H9 (cell line): Measurements from ENCODE around the gene ZNF184. TPM values are rescaled to one million over a fixed set of nuclear protein-coding genes. Genes with fewer than 3 reads are reported as not detected.

ENCODE experiments used
- DNase-seq: peaks from one replicate; pipeline ENCODE4 v3.0.0-alpha.2; 2017
- H2AFZ ChIP-seq: one replicate; pipeline ENCODE4 v1.6.1; 2013; ENCODE audit warnings: mild to moderate bottlenecking, low read length, control low read depth, moderate library complexity
- H2AK5ac ChIP-seq: 2 replicates; pipeline ENCODE4 v1.6.1; 2013; ENCODE audit warnings: low read length, control low read depth, mixed read lengths; ENCODE audit not compliant: insufficient read length
- H2BK120ac ChIP-seq: one replicate; pipeline ENCODE4 v1.6.1; 2013; ENCODE audit warnings: low read depth, mild to moderate bottlenecking, low read length, control low read depth, inconsistent platforms; ENCODE audit not compliant: poor library complexity, severe bottlenecking
- H2BK12ac ChIP-seq: 2 replicates; pipeline ENCODE4 v1.6.1; 2013; ENCODE audit warnings: low read length, control low read depth, mixed read lengths, low read depth; ENCODE audit not compliant: insufficient read length
- H2BK15ac ChIP-seq: 2 replicates; pipeline ENCODE4 v1.6.1; 2013; ENCODE audit warnings: low read depth, low read length, control low read depth
- H2BK20ac ChIP-seq: one replicate; pipeline ENCODE4 v1.6.1; 2013; ENCODE audit warnings: low read depth, mild to moderate bottlenecking, low read length, control low read depth, inconsistent platforms; ENCODE audit not compliant: poor library complexity, severe bottlenecking
- H2BK5ac ChIP-seq: 2 replicates; pipeline ENCODE4 v1.6.1; 2013; ENCODE audit warnings: low read length, control low read depth, mixed read lengths; ENCODE audit not compliant: insufficient read length
- H3K14ac ChIP-seq: 2 replicates; pipeline ENCODE4 v1.6.1; 2013; ENCODE audit warnings: low read length, control low read depth; ENCODE audit not compliant: insufficient read depth
- H3K18ac ChIP-seq: 2 replicates; pipeline ENCODE4 v1.6.1; 2013; ENCODE audit warnings: low read depth, mild to moderate bottlenecking, mixed read lengths, low read length, control low read depth; ENCODE audit not compliant: insufficient read length
- H3K23ac ChIP-seq: 2 replicates; pipeline ENCODE4 v1.6.1; 2013; ENCODE audit warnings: low read length, control low read depth, mixed read lengths, low read depth; ENCODE audit not compliant: insufficient read length
- H3K23me2 ChIP-seq: 2 replicates; pipeline ENCODE4 v1.6.1; 2013; ENCODE audit warnings: low read depth, mild to moderate bottlenecking, mixed read lengths, low read length, control low read depth; ENCODE audit not compliant: insufficient read length, poor library complexity, severe bottlenecking
- H3K27ac ChIP-seq: 2 replicates; pipeline ENCODE4 v1.5.1; 2013; ENCODE audit warnings: low read length, control low read depth, mixed read lengths, low read depth; ENCODE audit not compliant: insufficient read length
- H3K27me3 ChIP-seq: 2 replicates; pipeline ENCODE4 v1.6.1; 2013; ENCODE audit warnings: low read length, control low read depth, inconsistent platforms; ENCODE audit not compliant: insufficient read depth
- H3K4ac ChIP-seq: 2 replicates; pipeline ENCODE4 v1.6.1; 2013; ENCODE audit warnings: low read depth, mild to moderate bottlenecking, control low read depth, inconsistent platforms, low read length, moderate library complexity
- H3K4me1 ChIP-seq: 2 replicates; pipeline ENCODE4 v1.6.1; 2013; ENCODE audit warnings: low read length, control low read depth, inconsistent platforms; ENCODE audit not compliant: insufficient read depth
- H3K4me2 ChIP-seq: 2 replicates; pipeline ENCODE4 v1.6.1; 2013; ENCODE audit warnings: low read length, control low read depth, mixed read lengths; ENCODE audit not compliant: insufficient read length, insufficient read depth
- H3K56ac ChIP-seq: 2 replicates; pipeline ENCODE4 v1.6.1; 2013; ENCODE audit warnings: low read depth, mild to moderate bottlenecking, mixed read lengths, low read length, control low read depth; ENCODE audit not compliant: insufficient read length
- H3K79me1 ChIP-seq: 2 replicates; pipeline ENCODE4 v1.6.1; 2013; ENCODE audit warnings: low read depth, mild to moderate bottlenecking, moderate library complexity, low read length, control low read depth, inconsistent platforms; ENCODE audit not compliant: insufficient read depth, poor library complexity, severe bottlenecking
- H3K79me2 ChIP-seq: 2 replicates; pipeline ENCODE4 v1.6.1; 2013; ENCODE audit warnings: low read length, control low read depth, inconsistent platforms; ENCODE audit not compliant: insufficient read depth
- H3K9ac ChIP-seq: 2 replicates; pipeline ENCODE4 v1.6.1; 2013; ENCODE audit warnings: low read length, control low read depth, mixed read lengths; ENCODE audit not compliant: insufficient read length; ENCODE audit errors: extremely low read depth
- H3K9me3 ChIP-seq: one replicate; pipeline ENCODE4 v1.6.1; 2013; ENCODE audit warnings: low read depth, low read length, inconsistent platforms; ENCODE audit not compliant: control insufficient read depth
- H3T11ph ChIP-seq: one replicate; pipeline ENCODE4 v1.6.1; 2013; ENCODE audit warnings: mild to moderate bottlenecking, low read length, control low read depth, inconsistent platforms
- H4K20me1 ChIP-seq: one replicate; pipeline ENCODE4 v1.6.1; 2013; ENCODE audit not compliant: control insufficient read depth, insufficient read length, insufficient read depth
- H4K5ac ChIP-seq: 2 replicates; pipeline ENCODE4 v1.6.1; 2013; ENCODE audit warnings: low read depth, mild to moderate bottlenecking, mixed read lengths, low read length, control low read depth; ENCODE audit not compliant: insufficient read length
- H4K8ac ChIP-seq: replicated peaks from 2 replicates; pipeline ENCODE4 v1.6.1; 2013; ENCODE audit warnings: low read length, control low read depth, mixed read lengths, low read depth; ENCODE audit not compliant: insufficient read length
- H4K91ac ChIP-seq: 2 replicates; pipeline ENCODE4 v1.6.1; 2013; ENCODE audit warnings: low read depth, mild to moderate bottlenecking, moderate library complexity, mixed read lengths, low read length, control low read depth; ENCODE audit not compliant: insufficient read length
- H3K27ac Mint-ChIP-seq, 3 experiments: 2 replicates in 2 of 3; 3 replicates in 1 of 3; pipeline ENCODE4 v1.8.0; 2020 to 2021; ENCODE audit warnings: mixed read lengths in 3 of 3, mild to moderate bottlenecking in 1 of 3, moderate library complexity in 1 of 3
- H3K27me3 Mint-ChIP-seq: 2 replicates; pipeline ENCODE4 v1.8.0; 2021; ENCODE audit warnings: low read depth, mild to moderate bottlenecking, moderate library complexity, mixed read lengths
- H3K36me3 Mint-ChIP-seq, 3 experiments: 2 replicates in 2 of 3; 3 replicates in 1 of 3; pipeline ENCODE4 v1.8.0; 2020 to 2021; ENCODE audit warnings: low read depth in 3 of 3, mixed read lengths in 3 of 3; ENCODE audit not compliant: insufficient read depth in 1 of 3
- H3K4me1 Mint-ChIP-seq, 2 experiments: 2 replicates each; pipeline ENCODE4 v1.8.0; 2020; ENCODE audit warnings: mixed read lengths in 2 of 2
- H3K4me3 Mint-ChIP-seq, 2 experiments: 2 replicates in 1 of 2; 3 replicates in 1 of 2; pipeline ENCODE4 v1.8.0; 2020 to 2021; ENCODE audit warnings: mild to moderate bottlenecking in 2 of 2, mixed read lengths in 2 of 2, moderate library complexity in 1 of 2
- H3K9me3 Mint-ChIP-seq, 2 experiments: 2 replicates in 1 of 2; 3 replicates in 1 of 2; pipeline ENCODE4 v1.8.0; 2020; ENCODE audit warnings: mild to moderate bottlenecking in 2 of 2, mixed read lengths in 2 of 2, moderate library complexity in 1 of 2
- CTCF ChIP-seq: fragments of 200-600 bp; sonication (generic); conservative IDR thresholded peaks from 3 replicates; pipeline ENCODE4 v1.8.0; 2021; ENCODE audit warnings: antibody characterized with exemption, mild to moderate bottlenecking
- WGBS: extraction: QIAGEN DNeasy Blood & Tissue Kit; methylation state at CpG from one replicate; pipeline ENCODE4 v1.1.7; 2013; ENCODE audit warnings: missing lambda C conversion rate, low lambda C conversion rate, mixed read lengths; ENCODE audit not compliant: insufficient read length; ENCODE audit errors: extremely low coverage; 5-methylcytosine and 5-hydroxymethylcytosine counted together
- total RNA-seq: library from RNA; stranded (reverse); gene quantifications from 2 replicates; pipeline ENCODE4 v1.2.1, GENCODE V29; 2021

ZNF184 gene
- total RNA-seq, 1 experiment from 2014 or later = 6.3 TPM

- Histone ChIP-seq H4K20me1 (no peaks in the 10 kb centered on the region), H4K5ac (no peak overlapping the region), H3K27me3 (no peaks in the 10 kb centered on the region; the same call in 1 of the 2 replicates), H3K23ac (no peak overlapping the region), H2BK5ac (no peak overlapping the region), H3K9me3 (no peaks in the 10 kb centered on the region), H2BK120ac (no peak overlapping the region), H3K9ac (peak overlapping the region; percentile 44), H3K18ac (peak overlapping the region; percentile 14), H3T11ph (no peak overlapping the region), H3K4ac (no peak overlapping the region), H3K4me1 (peaks cover 2% of the 10 kb centered on the region; the same call in 1 of the 2 replicates), H3K14ac (no peak overlapping the region), H2AK5ac (no peak overlapping the region), H2BK20ac (no peak overlapping the region), H2BK12ac (no peak overlapping the region), H3K56ac (no peak overlapping the region), H3K23me2 (peaks cover 8% of the 10 kb centered on the region), H3K4me2 (peak overlapping the region; percentile 91), H2AFZ (peak overlapping the region; percentile 100), H3K79me1 (no peaks in the 10 kb centered on the region), H4K8ac (no peak overlapping the region), H3K27ac (peak overlapping the region; percentile 2), H3K79me2 (no peaks in the 10 kb centered on the region), H4K91ac (no peak overlapping the region), H2BK15ac (no peak overlapping the region)
- Mint-ChIP-seq H3K9me3 (peaks cover 2 to 6% of the 10 kb centered on the region in 2 experiments; a peak in 3 of 5 replicates), H3K27ac (no peak overlapping the region), H3K4me1 (peaks cover 6% of the 10 kb centered on the region in 2 experiments), H3K27me3 (peaks cover 7% of the 10 kb centered on the region), H3K4me3 (no peak overlapping the region), H3K36me3 (no peaks in the 10 kb centered on the region)
- no peak for TF ChIP-seq CTCF
- no CpG with 5 or more reads among the region's 33 CpGs for WGBS
- DNase-seq = peak; percentile 72
These were observed 6.6 kb upstream of the ZNF184 start for GRCh38 chr6:27479319-27480182.
